Tibial nerve (tissue), 3 donors: ENCODE measurements around the gene PAQR9.

Experiments
- CTCF ChIP-seq, 5 experiments: fragments of 200-600 bp in 3 of 5; fragments of 450-650 bp in 2 of 5; sonication (generic) in 3 of 5; IDR thresholded peaks; one replicate each; pipeline ENCODE4 v1.5.1; 2016 to 2019; ENCODE audit warnings: antibody characterized with exemption in 5 of 5, mild to moderate bottlenecking in 3 of 5, moderate library complexity in 2 of 5
- POLR2A ChIP-seq, 2 donors: fragments of 450-650 bp; IDR thresholded peaks; one replicate each; pipeline ENCODE4 v1.6.1; 2017; ENCODE audit warnings: antibody characterized with exemption in 2 of 2, mild to moderate bottlenecking in 2 of 2, moderate library complexity in 2 of 2

DNA sequence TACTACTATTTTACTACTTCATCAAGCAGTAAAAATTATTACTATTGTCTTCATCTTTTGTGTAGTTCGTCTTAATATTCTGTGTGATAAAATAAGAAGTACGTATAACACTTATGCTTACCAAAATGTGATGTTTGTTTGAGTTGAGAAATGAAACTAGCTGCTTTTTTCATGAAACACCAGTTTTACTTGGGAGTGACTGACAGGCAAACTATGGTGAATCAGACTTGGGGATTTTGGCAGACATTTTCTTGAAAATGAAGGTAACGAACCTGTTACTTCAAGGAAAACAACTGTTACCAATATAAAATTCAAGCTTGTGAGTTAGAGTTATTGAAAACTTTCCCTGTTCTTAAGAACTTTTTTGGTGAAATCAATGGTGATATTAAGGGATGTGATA, 48.2 kb upstream of the PAQR9 start:
- TF ChIP-seq CTCF (IDR thresholded peaks at IDR 0.05) (no peak), POLR2A (IDR thresholded peaks at IDR 0.05) (no peak)
